Panc1 (cell line): ENCODE results near the gene FAM107B. TPM values are rescaled to one million over a fixed set of nuclear protein-coding genes. Genes with fewer than 3 reads are reported as not detected.

Experiments used
- ATAC-seq: fragments of 200-7000 bp; cut with Tn5 transposase; 2 replicates; pipeline ENCODE4 v1.9.1; 2020; ENCODE audit warnings: mild to moderate bottlenecking, moderate library complexity
- BruUV-seq: library from RNA; stranded (reverse); fragments of 400-500 nt; replicated peaks from 2 replicates; lab custom pipeline; 2021; lab: Mats Ljungman, UMichigan
- CTCF ChIA-PET: fragments of 300-600 bp; sonication (Branson Sonifier 250); formaldehyde crosslinking; loops from one replicate; lab custom pipeline; 2022; ENCODE audit warnings: antibody characterized with exemption; lab: Charles Lee
- POLR2A ChIA-PET: fragments of 300-600 bp; sonication (Branson Sonifier 250); formaldehyde crosslinking; loops from one replicate; lab custom pipeline; 2022; ENCODE audit warnings: antibody characterized with exemption; lab: Charles Lee
- DNase-seq: peaks from one replicate; pipeline ENCODE4 v3.0.0-alpha.2; 2010; ENCODE audit warnings: low read depth, low spot score
- H3K27ac ChIP-seq: 2 replicates; pipeline ENCODE4 v1.5.1; 2011; ENCODE audit warnings: mild to moderate bottlenecking, low read length, inconsistent platforms
- H3K27me3 ChIP-seq: fragments of 200-500 bp; sonication (Bioruptor generic); 2 replicates; pipeline ENCODE4 v1.6.0; 2014; ENCODE audit warnings: low read length, inconsistent platforms; ENCODE audit not compliant: control insufficient read depth, insufficient read depth
- H3K36me3 ChIP-seq: fragments of 200-500 bp; sonication (Bioruptor generic); 2 replicates; pipeline ENCODE4 v1.5.1; 2014; ENCODE audit warnings: inconsistent platforms, mild to moderate bottlenecking, low read length, moderate library complexity; ENCODE audit not compliant: control insufficient read depth, insufficient read depth
- H3K4me1 ChIP-seq: 2 replicates; pipeline ENCODE4 v1.5.1; 2011; ENCODE audit warnings: inconsistent platforms, mild to moderate bottlenecking, low read length, moderate library complexity; ENCODE audit not compliant: control insufficient read depth, insufficient read depth
- H3K4me3 ChIP-seq, 2 experiments: 2 replicates each; pipeline ENCODE4 v1.5.1; 2011 to 2012; ENCODE audit warnings: low read depth in 2 of 2, low read length in 2 of 2, mild to moderate bottlenecking in 2 of 2, inconsistent platforms in 1 of 2, moderate library complexity in 1 of 2
- H3K9me3 ChIP-seq: fragments of 200-500 bp; sonication (Bioruptor generic); 2 replicates; pipeline ENCODE4 v1.5.1; 2014; ENCODE audit warnings: low read depth, mild to moderate bottlenecking, inconsistent platforms, low read length, moderate library complexity; ENCODE audit not compliant: control insufficient read depth, insufficient read depth
- CTCF ChIP-seq: fragments of 450-650 bp; IDR thresholded peaks from 2 replicates; pipeline ENCODE4 v1.5.1; 2017; ENCODE audit warnings: mild to moderate bottlenecking
- POLR2AphosphoS5 ChIP-seq: IDR thresholded peaks from 2 replicates; pipeline ENCODE4 v1.6.1; 2012; ENCODE audit warnings: mild to moderate bottlenecking, low read depth, low read length, moderate library complexity
- REST ChIP-seq, 2 experiments: IDR thresholded peaks; 2 replicates each; pipeline ENCODE4 v1.6.1; 2011 to 2012; ENCODE audit warnings: low read depth in 2 of 2, control low read depth in 1 of 2, low read length in 1 of 2, mild to moderate bottlenecking in 1 of 2, moderate library complexity in 1 of 2; ENCODE audit not compliant: insufficient read depth in 1 of 2
- SIN3A ChIP-seq: IDR thresholded peaks from 2 replicates; pipeline ENCODE4 v1.6.1; 2012; ENCODE audit warnings: low read depth, mild to moderate bottlenecking, low read length, moderate library complexity, borderline replicate concordance; ENCODE audit not compliant: insufficient read depth
- TCF7L2 ChIP-seq: IDR thresholded peaks from 2 replicates; pipeline ENCODE4 v1.6.1; 2011; ENCODE audit warnings: mild to moderate bottlenecking, low read depth, low read length, inconsistent platforms
- in situ Hi-C: cut with HindIII; loops from 2 replicates; pipeline ENCODE4 v1.10.0; 2016; ENCODE audit warnings: low sequenced_read_pairs, low pct_unique_long_range_greater_than_20kb
- intact Hi-C: fragments of 100-400 bp; cut with micrococcal nuclease; formaldehyde crosslinking; loops from one replicate; pipeline ENCODE4 v1.10.0; 2022; ENCODE audit not compliant: unreplicated experiment
- total RNA-seq: library from RNA; stranded (reverse); gene quantifications from one replicate; pipeline ENCODE4 v1.2.1, GENCODE V29; 2021; ENCODE audit not compliant: unreplicated experiment

Gene FAM107B
- total RNA-seq, 1 experiment from 2014 or later: 13.4 TPM

- Histone ChIP-seq H3K9me3 (no peaks in the 10 kb centered on the region), H3K4me1 (no peaks in the 10 kb centered on the region), H3K27me3 (no peaks in the 10 kb centered on the region), H3K36me3 (no peaks in the 10 kb centered on the region), H3K27ac (no peak overlapping the region), H3K4me3 (no peak overlapping the region)
- ATAC-seq: no peak
- BruUV-seq: no TSS peak
- in situ Hi-C loops: no loop called here
- ChIA-PET CTCF (no interaction called here), POLR2A (no interaction called here)
- TF ChIP-seq TCF7L2 (no peak), REST (IDR thresholded peaks at IDR 0.05; ENCODE audit: insufficient read depth in 1 of 2, low read depth in 2 of 2, low read length in 1 of 2) (no peak), SIN3A (no peak), CTCF (no peak), POLR2AphosphoS5 (no peak)
- intact Hi-C loops: no loop called here
- no peak for DNase-seq
Measured at GRCh38 chr10:14654821-14655382, 119.8 kb downstream of the FAM107B start.

GRCh38 chr10:14653271-14654161 is 121.2 kb downstream of the FAM107B start:
- H3K4me3 ChIP-seq: no peak overlapping the region
- no peak overlapping the region for H3K27ac ChIP-seq
- BruUV-seq: no TSS peak
- ATAC-seq (no peak), DNase-seq (no peak)
- in situ Hi-C loops: no loop called here
- H3K4me1 ChIP-seq: no peaks in the 10 kb centered on the region
- ChIA-PET CTCF (no interaction called here), POLR2A (no interaction called here)
- no peaks in the 10 kb centered on the region for H3K36me3 ChIP-seq
- no peaks in the 10 kb centered on the region for H3K27me3 ChIP-seq
- no peaks in the 10 kb centered on the region for H3K9me3 ChIP-seq
- TF ChIP-seq CTCF (no peak), POLR2AphosphoS5 (no peak), REST (IDR thresholded peaks at IDR 0.05; ENCODE audit: insufficient read depth in 1 of 2, low read depth in 2 of 2, low read length in 1 of 2) (no peak), SIN3A (no peak), TCF7L2 (no peak)
- intact Hi-C loops: no loop called here
